Stimulated activated CD4-positive, alpha-beta T cell treated with anti-CD3 and anti-CD28 coated beads, TNF-alpha, amount 100 ng/mL, for 1 hour (primary cell): ENCODE results near the gene AUH.
"Not testable (repeated sequence)": the region's sequence is repeated elsewhere in the genome, so short reads cannot be mapped to it uniquely, and the experiment has no call there.

Experiments
- DNase-seq, 3 donors: peaks; one replicate each; pipeline ENCODE4 v3.0.0-alpha.2; 2020; ENCODE audit warnings: low read depth in 3 of 3, low spot score in 1 of 3

The AUH gene

GRCh38 chr9:91361291-91362050 lies at the start of gene AUH:
Gene AUH, minus strand, starts transcription at chr9:91361918. Its CDS starts 29 bp downstream, at chr9:91361889.
- peak; percentile 53 to 86 (median 75) for DNase-seq

GRCh38 chr9:91411096-91411771 lies 49.5 kb upstream of the AUH start:
- no peak for DNase-seq

- no peak for DNase-seq
Measured at GRCh38 chr9:91410161-91410560, 48.4 kb upstream of the AUH start.

GRCh38 chr9:91408475-91408874 lies 46.8 kb upstream of the AUH start:
- DNase-seq = no peak

- DNase-seq = no peak
Measured at GRCh38 chr9:91407580-91408318, 46.0 kb upstream of the AUH start.

GRCh38 chr9:91405343-91406077 lies 43.8 kb upstream of the AUH start:
- DNase-seq = no peak

- DNase-seq = no peak
Measured at GRCh38 chr9:91403665-91404543, 42.2 kb upstream of the AUH start.

- no peak for DNase-seq
Measured at GRCh38 chr9:91398926-91399325, 37.2 kb upstream of the AUH start.

GRCh38 chr9:91395553-91396471 lies 34.1 kb upstream of the AUH start:
- DNase-seq = no peak

- DNase-seq = no peak
Measured at GRCh38 chr9:91395106-91395552, 33.4 kb upstream of the AUH start.

GRCh38 chr9:91393826-91394225 lies 32.1 kb upstream of the AUH start:
- no peak for DNase-seq

GRCh38 chr9:91392435-91392834 lies 30.7 kb upstream of the AUH start:
- DNase-seq = no peak

GRCh38 chr9:91391818-91392217 lies 30.1 kb upstream of the AUH start:
- DNase-seq = no peak

- no peak for DNase-seq
Measured at GRCh38 chr9:91391412-91391811, 29.7 kb upstream of the AUH start.

- not testable (repeated sequence) for DNase-seq
Measured at GRCh38 chr9:91389686-91390085, 28.0 kb upstream of the AUH start.

- no peak for DNase-seq
Measured at GRCh38 chr9:91386765-91387164, 25.0 kb upstream of the AUH start.

GRCh38 chr9:91384954-91385353 lies 23.2 kb upstream of the AUH start:
- no peak for DNase-seq

- no peak for DNase-seq
Measured at GRCh38 chr9:91383577-91383976, 21.9 kb upstream of the AUH start.

- DNase-seq = no peak
Measured at GRCh38 chr9:91382298-91382697, 20.6 kb upstream of the AUH start.
